WTC11 (cell line): Measurements from ENCODE around the gene MRPS16. TPM values are rescaled to one million over a fixed set of nuclear protein-coding genes. Genes with fewer than 3 reads are reported as not detected.

Source experiments
- ATAC-seq: fragments of 200-7000 bp; cut with Tn5 transposase; 2 replicates; pipeline ENCODE4 v1.10.0; 2021; ENCODE audit warnings: mild to moderate bottlenecking, moderate library complexity
- Bru-seq: library from RNA; stranded (reverse); fragments of 400-500 nt; gene quantifications from one replicate; lab custom pipeline; 2021; lab: Mats Ljungman, UMichigan
- CTCF ChIA-PET: fragments of 300-600 bp; sonication (Branson Sonifier 250); formaldehyde crosslinking; loops from one replicate; lab custom pipeline; 2021; ENCODE audit warnings: antibody characterized with exemption; lab: Charles Lee
- POLR2A ChIA-PET: fragments of 350-600 bp; sonication (Branson Sonifier 250); formaldehyde crosslinking; loops from one replicate; lab custom pipeline; 2021; ENCODE audit warnings: antibody characterized with exemption; lab: Charles Lee
- DNase-seq: peaks from one replicate; pipeline ENCODE4 v3.0.0; 2021; ENCODE audit warnings: low spot score
- H3K27ac Mint-ChIP-seq: 2 replicates; pipeline ENCODE4 v1.8.0; 2021; ENCODE audit warnings: mixed read lengths
- H3K27me3 Mint-ChIP-seq: 2 replicates; pipeline ENCODE4 v1.8.0; 2021; ENCODE audit warnings: low read depth, mild to moderate bottlenecking, moderate library complexity, mixed read lengths
- H3K36me3 Mint-ChIP-seq: 2 replicates; pipeline ENCODE4 v1.8.0; 2021; ENCODE audit warnings: mixed read lengths
- H3K4me1 Mint-ChIP-seq: 2 replicates; pipeline ENCODE4 v1.8.0; 2022; ENCODE audit warnings: mixed read lengths
- H3K4me3 Mint-ChIP-seq: 2 replicates; pipeline ENCODE4 v1.8.0; 2021; ENCODE audit warnings: mild to moderate bottlenecking, moderate library complexity, mixed read lengths
- H3K9me3 Mint-ChIP-seq: 2 replicates; pipeline ENCODE4 v1.8.0; 2021; ENCODE audit warnings: mixed read lengths
- AFF4 ChIP-seq: sonication (generic); formaldehyde crosslinking; IDR thresholded peaks from 2 replicates; pipeline ENCODE4 v1.8.1; 2023; ENCODE audit warnings: mild to moderate bottlenecking, missing genetic modification reagents, borderline replicate concordance
- ETV6 ChIP-seq: sonication (generic); formaldehyde crosslinking; IDR thresholded peaks from 2 replicates; pipeline ENCODE4 v1.8.1; 2022; ENCODE audit warnings: mild to moderate bottlenecking, missing genetic modification reagents
- FOXK1 ChIP-seq: sonication (generic); formaldehyde crosslinking; IDR thresholded peaks from 2 replicates; pipeline ENCODE4 v1.8.0; 2022; ENCODE audit warnings: mild to moderate bottlenecking, moderate library complexity, missing genetic modification reagents
- GABPB1 ChIP-seq: sonication (generic); formaldehyde crosslinking; IDR thresholded peaks from 2 replicates; pipeline ENCODE4 v1.8.1; 2023; ENCODE audit warnings: mild to moderate bottlenecking, missing genetic modification reagents
- GTF2I ChIP-seq: fragments of 250-450 bp; sonication (Bioruptor Pico); conservative IDR thresholded peaks from 2 replicates; pipeline ENCODE4 v1.4.0; 2021; ENCODE audit warnings: mild to moderate bottlenecking
- MAX ChIP-seq: sonication (generic); formaldehyde crosslinking; IDR thresholded peaks from 2 replicates; pipeline ENCODE4 v1.8.0; 2022; ENCODE audit warnings: mild to moderate bottlenecking, missing genetic modification reagents
- NFE2L1 ChIP-seq: sonication (generic); formaldehyde crosslinking; IDR thresholded peaks from 2 replicates; pipeline ENCODE4 v1.8.1; 2023; ENCODE audit warnings: missing genetic modification reagents
- NR2C2 ChIP-seq: sonication (generic); formaldehyde crosslinking; IDR thresholded peaks from 2 replicates; pipeline ENCODE4 v1.8.0; 2022; ENCODE audit warnings: mild to moderate bottlenecking, missing genetic modification reagents
- SMAD3 ChIP-seq: sonication (generic); formaldehyde crosslinking; IDR thresholded peaks from 2 replicates; pipeline ENCODE4 v1.8.0; 2022; ENCODE audit warnings: missing genetic modification reagents, mild to moderate bottlenecking, borderline replicate concordance
- SP1 ChIP-seq: sonication (generic); formaldehyde crosslinking; conservative IDR thresholded peaks from 2 replicates; pipeline ENCODE4 v1.8.1; 2022; ENCODE audit warnings: missing genetic modification reagents
- ZNF219 ChIP-seq: sonication (generic); formaldehyde crosslinking; IDR thresholded peaks from 2 replicates; pipeline ENCODE4 v1.8.0; 2023; ENCODE audit warnings: missing genetic modification reagents, mild to moderate bottlenecking, borderline replicate concordance
- ZNF512 ChIP-seq: sonication (generic); formaldehyde crosslinking; IDR thresholded peaks from 2 replicates; pipeline ENCODE4 v1.8.1; 2022; ENCODE audit warnings: missing genetic modification reagents, borderline replicate concordance
- long read RNA-seq, 3 experiments: library from RNA in 1 of 3; library from capped mRNA in 1 of 3; library from polyadenylated mRNA in 1 of 3; unstranded in 2 of 3; stranded (forward) in 1 of 3; transcript quantifications; one replicate each; pipeline ENCODE4 v2.0.0, GENCODE V29; 2021
- total RNA-seq: library from RNA; stranded (reverse); gene quantifications from 3 replicates; pipeline ENCODE4 v1.2.3, GENCODE V29; 2021
- TF ChIP-seq, protein P1 (sequence below): fragments of 250-450 bp; sonication (Bioruptor Pico); IDR thresholded peaks from 2 replicates; pipeline ENCODE4 v2.1.2; 2022; ENCODE audit warnings: mild to moderate bottlenecking, moderate library complexity
- TF ChIP-seq, protein P2 (sequence below): sonication (generic); formaldehyde crosslinking; IDR thresholded peaks from 2 replicates; pipeline ENCODE4 v1.8.0; 2022; ENCODE audit warnings: mild to moderate bottlenecking, missing genetic modification reagents
- TF ChIP-seq, protein P3 (sequence below): sonication (generic); formaldehyde crosslinking; IDR thresholded peaks from 2 replicates; pipeline ENCODE4 v1.8.0; 2022; ENCODE audit warnings: mild to moderate bottlenecking, missing genetic modification reagents
- TF ChIP-seq, protein P4 (sequence below): sonication (generic); formaldehyde crosslinking; IDR thresholded peaks from 2 replicates; pipeline ENCODE4 v1.8.1; 2022; ENCODE audit warnings: mild to moderate bottlenecking, moderate library complexity, missing genetic modification reagents
- TF ChIP-seq, protein P5 (sequence below): fragments of 200-600 bp; IDR thresholded peaks from 2 replicates; pipeline ENCODE4 v1.8.0; 2022; ENCODE audit warnings: antibody characterized with exemption

MRPS16 gene
- total RNA-seq: 130 to 157 TPM (median 136 TPM) in 3 replicates
- Bru-seq, nascent RNA: percentile 98 among the genes with signal in this experiment
- long read RNA-seq, experiment 1, transcript MRPS16-202 (3 exons, 2,634 nt): major isoform, 322 of 367 reads
- long read RNA-seq, experiment 1, transcript MRPS16-201 (3 exons, 866 nt): minor isoform, 11 of 367 reads
- long read RNA-seq, experiment 1, transcript MRPS16-205 (3 exons, 2,580 nt): minor isoform, 9 of 367 reads
- long read RNA-seq, experiment 1, partial matches to known transcripts: 5 of 367 reads
- long read RNA-seq, experiment 1, other reads (novel, unspliced or antisense): 19 of 367 reads
- long read RNA-seq, experiment 2, transcript MRPS16-201 (3 exons, 866 nt): minor isoform, 13 of 159 reads
- long read RNA-seq, experiment 2, transcript MRPS16-202 (3 exons, 2,634 nt): major isoform, 83 of 159 reads
- long read RNA-seq, experiment 2, partial matches to known transcripts: 10 of 159 reads
- long read RNA-seq, experiment 2, other reads (novel, unspliced or antisense): 51 of 159 reads
- long read RNA-seq, experiment 3, transcript MRPS16-201 (3 exons, 866 nt): major isoform, 44 of 57 reads
- long read RNA-seq, experiment 3, partial matches to known transcripts: 1 of 57 reads
- long read RNA-seq, experiment 3, other reads (novel, unspliced or antisense): 7 of 57 reads

GRCh38 chr10:73252445-73253224 is at the start of gene MRPS16:
Gene MRPS16, minus strand, starts transcription at chr10:73252644. Its CDS starts 162 bp downstream, at chr10:73252482.
- peak; percentile 92 for DNase-seq
- ChIA-PET POLR2A (interaction anchor here (0.7 to 1.2 kb wide), 3 partner anchors 11 to 106 kb away, joined by 3 to 5 read pairs (median 3); partner anchors contain the start of genes CFAP70, ECD and FAM149B1), CTCF (interaction anchor here (0.7 to 1.4 kb wide), 5 partner anchors 11 to 257 kb away, joined by 3 to 7 read pairs (median 3); partner anchors contain the start of gene P4HA1)
- ATAC-seq: peak; percentile 85
- H3K9me3 Mint-ChIP-seq: peaks cover 7% of the 10 kb centered on the region
- H3K27me3 Mint-ChIP-seq: no peaks in the 10 kb centered on the region
- peaks cover 30% of the 10 kb centered on the region for H3K36me3 Mint-ChIP-seq
- peaks cover 24% of the 10 kb centered on the region for H3K4me1 Mint-ChIP-seq
- peak within 1 kb of the TSS; percentile 95 for H3K4me3 Mint-ChIP-seq
- peak within 1 kb of the TSS; percentile 98 for H3K27ac Mint-ChIP-seq
- 0 out of 2 replicates have a peak, but pooled peaks have one; percentile 10 for TF ChIP-seq NFE2L1 (CRISPR knock-in tag)
- peak; percentile 99 for TF ChIP-seq SP1 (CRISPR knock-in tag)
- TF ChIP-seq AFF4 (CRISPR knock-in tag): peak; percentile 93
- no peak for TF ChIP-seq ZNF512 (CRISPR knock-in tag)
- TF ChIP-seq ZNF219 (CRISPR knock-in tag): no peak
- TF ChIP-seq GABPB1 (CRISPR knock-in tag): peak; percentile 82; the same call in 1 of the 2 replicates
- TF ChIP-seq, protein P1, sequence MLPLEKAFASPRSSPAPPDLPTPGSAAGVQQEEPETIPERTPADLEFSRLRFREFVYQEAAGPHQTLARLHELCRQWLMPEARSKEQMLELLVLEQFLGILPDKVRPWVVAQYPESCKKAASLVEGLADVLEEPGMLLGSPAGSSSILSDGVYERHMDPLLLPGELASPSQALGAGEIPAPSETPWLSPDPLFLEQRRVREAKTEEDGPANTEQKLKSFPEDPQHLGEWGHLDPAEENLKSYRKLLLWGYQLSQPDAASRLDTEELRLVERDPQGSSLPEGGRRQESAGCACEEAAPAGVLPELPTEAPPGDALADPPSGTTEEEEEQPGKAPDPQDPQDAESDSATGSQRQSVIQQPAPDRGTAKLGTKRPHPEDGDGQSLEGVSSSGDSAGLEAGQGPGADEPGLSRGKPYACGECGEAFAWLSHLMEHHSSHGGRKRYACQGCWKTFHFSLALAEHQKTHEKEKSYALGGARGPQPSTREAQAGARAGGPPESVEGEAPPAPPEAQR (CRISPR knock-in tag): no peak
- peak; percentile 96 for TF ChIP-seq FOXK1
- peak; percentile 94 for TF ChIP-seq NR2C2
- TF ChIP-seq, protein P2, sequence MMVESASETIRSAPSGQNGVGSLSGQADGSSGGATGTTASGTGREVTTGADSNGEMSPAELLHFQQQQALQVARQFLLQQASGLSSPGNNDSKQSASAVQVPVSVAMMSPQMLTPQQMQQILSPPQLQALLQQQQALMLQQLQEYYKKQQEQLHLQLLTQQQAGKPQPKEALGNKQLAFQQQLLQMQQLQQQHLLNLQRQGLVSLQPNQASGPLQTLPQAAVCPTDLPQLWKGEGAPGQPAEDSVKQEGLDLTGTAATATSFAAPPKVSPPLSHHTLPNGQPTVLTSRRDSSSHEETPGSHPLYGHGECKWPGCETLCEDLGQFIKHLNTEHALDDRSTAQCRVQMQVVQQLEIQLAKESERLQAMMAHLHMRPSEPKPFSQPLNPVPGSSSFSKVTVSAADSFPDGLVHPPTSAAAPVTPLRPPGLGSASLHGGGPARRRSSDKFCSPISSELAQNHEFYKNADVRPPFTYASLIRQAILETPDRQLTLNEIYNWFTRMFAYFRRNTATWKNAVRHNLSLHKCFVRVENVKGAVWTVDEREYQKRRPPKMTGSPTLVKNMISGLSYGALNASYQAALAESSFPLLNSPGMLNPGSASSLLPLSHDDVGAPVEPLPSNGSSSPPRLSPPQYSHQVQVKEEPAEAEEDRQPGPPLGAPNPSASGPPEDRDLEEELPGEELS (CRISPR knock-in tag): peak; percentile 84
- TF ChIP-seq, protein P3, sequence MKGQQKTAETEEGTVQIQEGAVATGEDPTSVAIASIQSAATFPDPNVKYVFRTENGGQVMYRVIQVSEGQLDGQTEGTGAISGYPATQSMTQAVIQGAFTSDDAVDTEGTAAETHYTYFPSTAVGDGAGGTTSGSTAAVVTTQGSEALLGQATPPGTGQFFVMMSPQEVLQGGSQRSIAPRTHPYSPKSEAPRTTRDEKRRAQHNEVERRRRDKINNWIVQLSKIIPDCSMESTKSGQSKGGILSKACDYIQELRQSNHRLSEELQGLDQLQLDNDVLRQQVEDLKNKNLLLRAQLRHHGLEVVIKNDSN (CRISPR knock-in tag): peak; percentile 58; the same call in 1 of the 2 replicates
- TF ChIP-seq, protein P4, sequence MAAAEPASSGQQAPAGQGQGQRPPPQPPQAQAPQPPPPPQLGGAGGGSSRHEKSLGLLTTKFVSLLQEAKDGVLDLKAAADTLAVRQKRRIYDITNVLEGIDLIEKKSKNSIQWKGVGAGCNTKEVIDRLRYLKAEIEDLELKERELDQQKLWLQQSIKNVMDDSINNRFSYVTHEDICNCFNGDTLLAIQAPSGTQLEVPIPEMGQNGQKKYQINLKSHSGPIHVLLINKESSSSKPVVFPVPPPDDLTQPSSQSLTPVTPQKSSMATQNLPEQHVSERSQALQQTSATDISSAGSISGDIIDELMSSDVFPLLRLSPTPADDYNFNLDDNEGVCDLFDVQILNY (CRISPR knock-in tag): peak; percentile 45; the same call in 1 of the 2 replicates
- TF ChIP-seq ETV6 (CRISPR knock-in tag): peak; percentile 95
- TF ChIP-seq, protein P5, sequence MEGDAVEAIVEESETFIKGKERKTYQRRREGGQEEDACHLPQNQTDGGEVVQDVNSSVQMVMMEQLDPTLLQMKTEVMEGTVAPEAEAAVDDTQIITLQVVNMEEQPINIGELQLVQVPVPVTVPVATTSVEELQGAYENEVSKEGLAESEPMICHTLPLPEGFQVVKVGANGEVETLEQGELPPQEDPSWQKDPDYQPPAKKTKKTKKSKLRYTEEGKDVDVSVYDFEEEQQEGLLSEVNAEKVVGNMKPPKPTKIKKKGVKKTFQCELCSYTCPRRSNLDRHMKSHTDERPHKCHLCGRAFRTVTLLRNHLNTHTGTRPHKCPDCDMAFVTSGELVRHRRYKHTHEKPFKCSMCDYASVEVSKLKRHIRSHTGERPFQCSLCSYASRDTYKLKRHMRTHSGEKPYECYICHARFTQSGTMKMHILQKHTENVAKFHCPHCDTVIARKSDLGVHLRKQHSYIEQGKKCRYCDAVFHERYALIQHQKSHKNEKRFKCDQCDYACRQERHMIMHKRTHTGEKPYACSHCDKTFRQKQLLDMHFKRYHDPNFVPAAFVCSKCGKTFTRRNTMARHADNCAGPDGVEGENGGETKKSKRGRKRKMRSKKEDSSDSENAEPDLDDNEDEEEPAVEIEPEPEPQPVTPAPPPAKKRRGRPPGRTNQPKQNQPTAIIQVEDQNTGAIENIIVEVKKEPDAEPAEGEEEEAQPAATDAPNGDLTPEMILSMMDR: no peak
- peak; percentile 89 for TF ChIP-seq MAX (CRISPR knock-in tag)
- no peak for TF ChIP-seq GTF2I (CRISPR knock-in tag)
- TF ChIP-seq SMAD3 (CRISPR knock-in tag): 0 out of 2 replicates have a peak, but pooled peaks have one; percentile 46
